OCI-M2 (cell line): ENCODE results near the gene KRT77.

Experiments
- DNase-seq: peaks from one replicate; lab custom pipeline; 2025; ENCODE audit not compliant: unreplicated experiment; lab: John Stamatoyannopoulos, UW

Gene KRT77

GRCh38 chr12:52659395-52659794 is 43.9 kb downstream of the KRT77 start:
- no peak for DNase-seq

- DNase-seq: no peak
These were observed 45.1 kb downstream of the KRT77 start for GRCh38 chr12:52658196-52658595.

- no peak for DNase-seq
These were observed 45.9 kb downstream of the KRT77 start for GRCh38 chr12:52657250-52657902.

- no peak for DNase-seq
These were observed 46.7 kb downstream of the KRT77 start for GRCh38 chr12:52656616-52657015.

GRCh38 chr12:52655720-52656124 is 47.6 kb downstream of the KRT77 start:
- no peak for DNase-seq

- DNase-seq: no peak
These were observed 48.1 kb downstream of the KRT77 start for GRCh38 chr12:52655251-52655650.

GRCh38 chr12:52651726-52652261 is 51.5 kb downstream of the KRT77 start, which contains the start of gene KRT2:
Gene KRT2 (minus strand): TSS chr12:52652211. CDS start chr12:52652142, 69 bp downstream.
- DNase-seq: no peak

- DNase-seq: no peak
These were observed 52.7 kb downstream of the KRT77 start for GRCh38 chr12:52650520-52651081.

- no peak for DNase-seq
These were observed 54.3 kb downstream of the KRT77 start for GRCh38 chr12:52649066-52649465.

- no peak for DNase-seq
These were observed 55.2 kb downstream of the KRT77 start for GRCh38 chr12:52648012-52648550.

- no peak for DNase-seq
These were observed 55.7 kb downstream of the KRT77 start for GRCh38 chr12:52647601-52648000.

- no peak for DNase-seq
These were observed 56.7 kb downstream of the KRT77 start for GRCh38 chr12:52646613-52647012.

- DNase-seq: no peak
These were observed 57.3 kb downstream of the KRT77 start for GRCh38 chr12:52645982-52646381.

GRCh38 chr12:52645120-52645761 is 58.1 kb downstream of the KRT77 start:
- no peak for DNase-seq

- DNase-seq: no peak
These were observed 59.3 kb downstream of the KRT77 start for GRCh38 chr12:52644078-52644415.

GRCh38 chr12:52643233-52644077 is 59.9 kb downstream of the KRT77 start:
- no peak for DNase-seq

- DNase-seq: no peak
These were observed 61.9 kb downstream of the KRT77 start for GRCh38 chr12:52641468-52641867.
